EH (cell line): ENCODE data around the gene PI4KB.

Experiments used
- DNase-seq: peaks from one replicate; pipeline ENCODE4 v3.0.0-alpha.2; 2015; ENCODE audit warnings: low read depth

The PI4KB gene

GRCh38 chr1:151346082-151346768, 19.0 kb upstream of the PI4KB start:
- DNase-seq: peak; percentile 3

- DNase-seq: no peak
These were observed 17.1 kb upstream of the PI4KB start for GRCh38 chr1:151344291-151344690.

- DNase-seq: no peak
These were observed 16.4 kb upstream of the PI4KB start for GRCh38 chr1:151343587-151343986.

- DNase-seq: no peak
These were observed 15.4 kb upstream of the PI4KB start for GRCh38 chr1:151342569-151342968.

GRCh38 chr1:151342021-151342420, 14.8 kb upstream of the PI4KB start:
- no peak for DNase-seq

GRCh38 chr1:151340870-151341754, 13.9 kb upstream of the PI4KB start:
- peak; percentile 87 for DNase-seq

- no peak for DNase-seq
These were observed 9.3 kb upstream of the PI4KB start for GRCh38 chr1:151336556-151336955.

- no peak for DNase-seq
These were observed 7.6 kb upstream of the PI4KB start for GRCh38 chr1:151334822-151335221.

GRCh38 chr1:151327903-151328674, 873 bp upstream of the PI4KB start:
- no peak for DNase-seq

GRCh38 chr1:151326619-151327222, 495 bp downstream of the PI4KB start:
- peak; percentile 62 for DNase-seq

GRCh38 chr1:151325646-151326429, 1.4 kb downstream of the PI4KB start:
- DNase-seq: peak; percentile 52

GRCh38 chr1:151325231-151325630, 2.0 kb downstream of the PI4KB start:
- peak; percentile 54 for DNase-seq

- no peak for DNase-seq
These were observed 2.8 kb downstream of the PI4KB start for GRCh38 chr1:151324390-151324930.

GRCh38 chr1:151318975-151319374, 8.2 kb downstream of the PI4KB start:
- no peak for DNase-seq

- no peak for DNase-seq
These were observed 11.5 kb downstream of the PI4KB start for GRCh38 chr1:151315565-151316235.

GRCh38 chr1:151314137-151314875, 12.9 kb downstream of the PI4KB start:
- peak; percentile 92 for DNase-seq

- DNase-seq: no peak
These were observed 13.7 kb downstream of the PI4KB start for GRCh38 chr1:151313501-151313900.

GRCh38 chr1:151312826-151313225, 14.4 kb downstream of the PI4KB start:
- DNase-seq: no peak

- DNase-seq: peak; percentile 34
These were observed 14.8 kb downstream of the PI4KB start for GRCh38 chr1:151312411-151312810.
